NCI-H187 (cell line): ENCODE results near the gene STYX.

Source experiments
- DNase-seq, 2 experiments: peaks; one replicate each; lab custom pipeline; 2025; lab: John Stamatoyannopoulos, UW

The STYX gene

DNA sequence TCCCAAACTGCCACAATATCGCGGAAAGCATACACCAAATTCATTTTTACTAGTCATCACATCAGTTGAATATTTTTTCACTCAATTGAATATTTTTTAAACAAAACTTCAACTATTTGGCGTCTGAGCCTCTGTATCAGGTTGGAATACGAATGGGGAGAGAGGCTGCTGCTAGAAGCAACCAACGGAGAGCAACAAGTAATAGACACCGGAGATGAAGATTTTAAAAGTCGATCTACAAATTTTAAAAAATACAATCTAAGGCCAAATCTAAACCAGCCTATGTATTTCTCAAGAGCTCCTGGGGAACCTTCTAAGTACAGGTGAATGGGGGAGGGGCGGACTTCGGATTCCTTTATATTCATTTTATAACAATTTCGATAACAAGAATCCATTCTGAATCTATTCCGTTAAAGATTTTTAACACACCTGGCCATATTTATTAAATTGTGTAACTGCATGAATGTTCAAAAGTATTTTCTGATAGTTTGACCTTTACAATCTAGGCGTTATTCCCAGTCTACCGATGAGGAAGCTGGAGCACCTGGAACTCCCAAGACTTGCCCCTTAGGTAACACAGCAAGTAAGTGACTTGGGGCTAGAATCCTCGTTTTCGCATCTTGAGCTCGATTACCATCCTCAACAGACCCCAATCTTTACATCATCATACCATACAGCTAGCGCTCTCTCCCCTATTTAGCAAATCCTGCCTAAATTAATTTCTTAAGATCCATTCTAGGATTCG, 60.2 kb downstream of the STYX start:
- no peak for DNase-seq

DNA sequence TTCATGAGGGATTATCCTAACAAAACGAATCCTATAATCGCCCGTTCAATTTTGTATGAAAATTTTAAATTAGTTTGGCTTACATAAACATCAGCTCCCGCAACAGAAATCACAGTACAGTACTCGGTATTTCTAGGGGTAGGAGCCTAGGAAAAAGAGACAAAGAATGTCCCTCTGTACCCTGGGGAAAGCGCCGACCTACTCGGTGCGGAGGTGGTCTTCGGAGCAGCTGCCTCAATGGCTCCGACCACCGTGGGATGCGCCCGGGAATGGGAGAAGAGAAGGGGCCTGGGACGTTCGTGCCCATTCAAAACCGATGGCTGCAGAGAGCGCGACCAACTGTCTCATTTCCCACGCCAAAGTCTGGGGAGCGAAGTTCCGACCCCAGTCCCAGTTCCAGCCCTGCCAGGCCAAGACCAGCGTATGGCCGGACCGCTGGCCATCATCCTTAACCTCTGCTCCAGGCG, 60.8 kb downstream of the STYX start:
- no peak for DNase-seq

DNA sequence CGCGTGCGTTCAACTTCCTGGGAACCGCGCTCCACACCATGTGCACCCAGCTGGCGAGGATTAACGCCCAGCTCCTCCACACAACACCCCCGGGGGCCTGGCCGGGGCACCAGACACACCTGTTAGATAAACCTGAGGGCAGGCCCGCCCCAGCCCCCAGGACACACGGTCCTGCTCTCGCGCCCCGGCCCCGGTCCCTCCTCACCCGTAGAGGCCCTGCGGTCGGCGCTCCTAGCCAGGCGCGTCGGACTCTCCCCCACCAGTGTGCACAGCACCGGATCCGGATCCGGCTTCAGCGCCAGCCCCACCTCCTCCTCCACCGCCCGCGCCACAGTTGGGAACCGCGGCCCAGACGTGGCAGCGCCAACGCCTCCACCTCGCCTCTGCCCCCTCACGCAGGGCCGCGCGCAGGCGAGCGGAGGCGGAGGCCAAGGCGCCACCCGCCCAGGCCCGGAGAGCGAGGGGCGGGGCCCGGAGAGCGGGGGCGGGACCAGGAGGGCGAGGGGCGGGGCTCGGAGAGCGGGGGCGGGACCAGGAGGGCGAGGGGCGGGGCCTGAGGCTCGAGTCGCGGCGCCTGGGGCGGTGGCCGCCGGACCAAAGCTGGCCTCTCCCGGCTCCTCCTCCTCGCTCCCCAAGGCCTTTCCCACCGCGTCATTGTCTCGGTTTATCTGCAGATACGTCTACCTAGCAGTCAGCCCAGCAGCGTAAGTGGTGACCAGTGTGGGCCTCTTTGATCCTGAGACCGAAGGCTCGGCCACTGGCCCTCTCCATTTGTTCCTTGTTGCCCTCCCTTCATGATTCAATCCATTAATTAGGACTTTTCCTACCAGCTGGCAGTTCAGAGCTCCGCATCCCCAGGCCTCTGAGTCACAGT, 61.5 kb downstream of the STYX start, which contains the start of gene GNPNAT1:
Gene GNPNAT1, minus strand, starts transcription at position 385 of the 874 bp plus-strand sequence. CDS start 6,957 bp downstream, outside the sequence.
- DNase-seq: peak; percentile 87 to 92

DNA sequence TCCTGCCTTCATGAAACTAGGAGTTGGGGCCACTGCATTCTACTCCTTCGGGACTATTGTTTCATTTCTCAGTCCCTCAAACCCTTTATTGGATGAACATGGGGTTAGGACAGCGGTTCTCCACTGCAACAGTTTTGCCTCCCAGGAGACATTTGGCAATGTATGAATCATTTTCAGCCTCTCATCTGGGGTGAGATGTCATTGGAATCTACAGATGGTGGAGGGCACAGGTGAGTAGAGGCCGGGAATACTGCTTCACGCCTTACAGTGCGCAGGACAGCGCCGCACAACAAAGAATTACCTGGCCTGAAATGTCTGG, 62.1 kb downstream of the STYX start:
- no peak for DNase-seq

DNA sequence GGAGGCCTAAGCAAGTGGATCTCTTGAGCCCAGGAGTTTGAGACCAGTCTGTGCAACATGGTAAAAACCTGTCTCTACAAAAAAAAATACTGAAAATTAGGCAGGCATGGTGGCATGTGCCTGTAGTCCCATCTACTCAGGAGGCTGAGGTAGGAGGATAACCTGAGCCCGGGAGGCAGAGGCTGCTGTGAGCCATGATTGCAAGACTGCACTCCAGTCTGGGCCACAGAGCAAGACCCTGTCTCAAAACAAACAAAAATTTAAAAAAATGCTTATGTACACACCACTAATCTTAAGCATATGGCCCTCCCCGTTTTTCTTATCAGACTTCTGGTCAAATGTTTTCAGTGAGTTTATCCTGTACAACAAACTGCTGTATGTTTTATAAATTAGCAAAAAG, 63.1 kb downstream of the STYX start:
- DNase-seq: no peak

DNA sequence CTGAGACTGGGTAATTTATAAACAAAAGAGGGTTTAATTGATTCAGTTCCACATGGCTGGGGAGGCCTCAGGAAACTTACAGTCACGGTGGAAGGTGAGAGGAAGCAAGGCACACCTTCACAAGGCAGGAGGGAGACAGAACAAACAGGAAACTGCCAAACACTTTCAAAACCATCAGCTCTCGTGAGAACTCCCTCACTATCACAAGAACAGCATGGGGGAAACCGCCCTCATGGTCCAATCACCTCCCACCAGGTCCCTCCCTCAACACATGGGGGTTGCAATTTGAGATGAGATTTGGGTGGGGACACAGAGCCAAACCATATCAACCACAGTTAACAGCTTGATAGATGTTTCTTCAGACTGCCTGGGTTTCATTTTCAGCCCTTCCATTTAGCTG, 67.7 kb downstream of the STYX start:
- DNase-seq: no peak

DNA sequence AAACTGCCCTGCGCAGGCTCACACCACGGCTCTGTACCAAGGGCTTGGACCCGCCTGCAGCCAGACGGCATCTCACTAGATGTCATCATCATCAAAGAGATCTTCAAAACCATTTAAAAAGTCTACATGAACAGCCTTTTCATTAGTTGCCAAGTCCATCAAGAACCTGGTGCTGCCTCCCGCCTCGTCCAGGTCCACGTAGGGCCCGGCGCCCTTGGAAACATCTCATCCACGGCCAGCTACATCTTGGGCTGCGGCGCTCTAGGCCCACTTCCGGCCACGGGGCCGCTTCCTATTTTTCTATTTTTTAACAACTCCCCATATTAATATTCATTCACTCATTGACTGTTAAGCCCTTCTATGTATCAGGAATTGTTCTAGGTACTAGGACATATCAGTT, 68.9 kb downstream of the STYX start:
- DNase-seq: no peak

DNA sequence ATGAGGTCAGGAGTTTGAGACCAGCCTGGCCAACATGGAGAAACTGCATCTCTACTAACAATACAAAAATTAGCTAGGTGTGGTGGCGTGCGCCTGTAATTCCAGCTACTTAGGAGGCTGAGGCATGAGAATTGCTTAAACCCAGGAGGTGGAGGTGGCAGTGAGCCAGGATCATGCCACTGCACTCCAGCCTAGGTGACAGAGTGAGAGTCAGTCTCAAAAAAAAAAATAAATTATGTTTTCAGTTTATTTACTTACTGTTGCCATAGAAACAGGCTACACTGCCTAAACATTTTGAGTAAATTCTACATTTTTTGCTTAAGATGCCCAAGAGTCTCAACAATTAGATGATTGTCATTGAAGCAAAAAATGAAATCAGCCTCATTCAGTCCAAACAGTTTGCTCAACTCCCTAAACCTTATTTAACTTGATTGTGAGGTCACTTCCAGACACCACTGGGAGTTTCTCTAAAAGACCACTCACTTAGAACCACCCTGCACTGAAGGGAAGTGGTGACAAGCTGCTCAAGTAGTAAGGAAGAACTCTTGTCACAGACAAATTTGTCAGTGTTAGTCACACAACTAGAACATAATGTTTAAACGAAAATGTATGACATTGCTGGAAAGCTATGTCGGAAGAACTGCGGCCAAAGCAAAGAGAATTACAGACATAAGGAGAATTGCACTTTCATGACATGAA, 71.2 kb downstream of the STYX start:
- DNase-seq: no peak

DNA sequence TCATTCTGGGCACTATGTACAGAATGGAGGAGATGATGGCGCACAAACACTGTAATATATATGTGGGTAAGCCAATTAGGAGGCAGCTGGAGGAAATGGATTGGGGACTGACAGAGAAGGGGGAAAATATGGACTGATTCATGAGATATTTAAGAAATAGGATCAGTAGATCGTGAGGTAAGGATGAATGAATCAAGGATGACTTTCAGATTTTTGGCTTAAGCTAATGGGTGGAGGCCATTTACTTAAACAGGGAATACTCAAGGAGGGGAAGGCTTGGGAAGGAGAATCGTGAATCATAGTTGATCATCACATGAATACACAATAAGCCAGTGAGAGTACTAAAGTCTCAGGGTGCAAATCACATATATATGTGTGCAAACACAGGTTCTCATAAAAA, 72.6 kb downstream of the STYX start:
- no peak for DNase-seq

DNA sequence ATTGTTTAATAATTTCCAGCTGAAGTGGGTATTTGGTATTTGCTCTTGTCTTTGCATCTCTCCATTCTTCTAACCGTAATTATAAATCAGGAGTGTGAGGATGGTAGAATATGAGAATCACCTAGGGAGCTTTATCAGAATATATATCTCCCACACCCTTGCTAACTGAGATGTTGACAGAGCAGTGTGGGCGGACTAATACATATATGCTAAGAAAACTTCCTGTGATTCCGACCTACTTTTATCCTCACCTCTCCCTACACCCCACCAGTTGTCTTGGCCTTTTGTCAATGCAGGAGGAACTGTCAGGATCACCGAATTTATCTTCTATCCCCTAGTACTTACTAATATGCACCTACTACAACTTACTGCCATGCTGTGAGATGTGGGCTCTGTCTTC, 76.1 kb downstream of the STYX start:
- DNase-seq: no peak

DNA sequence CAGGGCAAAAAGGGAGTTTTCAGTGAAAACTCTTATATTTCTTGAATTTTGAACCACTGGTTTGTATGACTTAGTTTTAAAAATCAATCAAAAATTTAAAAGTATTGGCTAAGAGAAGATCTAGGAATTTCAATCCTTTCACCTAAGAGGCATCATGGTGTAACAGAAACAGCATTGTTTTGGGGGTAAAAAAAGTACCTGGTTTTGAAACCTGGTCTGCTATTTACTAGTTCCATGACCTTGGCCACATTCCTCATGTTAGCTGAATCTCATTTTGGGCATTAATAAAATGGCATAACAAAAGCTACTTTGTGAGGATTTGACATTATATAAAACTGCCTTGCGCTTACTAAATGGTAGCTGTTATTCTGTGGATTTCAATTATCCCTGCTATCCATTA, 78.1 kb downstream of the STYX start:
- no peak for DNase-seq

DNA sequence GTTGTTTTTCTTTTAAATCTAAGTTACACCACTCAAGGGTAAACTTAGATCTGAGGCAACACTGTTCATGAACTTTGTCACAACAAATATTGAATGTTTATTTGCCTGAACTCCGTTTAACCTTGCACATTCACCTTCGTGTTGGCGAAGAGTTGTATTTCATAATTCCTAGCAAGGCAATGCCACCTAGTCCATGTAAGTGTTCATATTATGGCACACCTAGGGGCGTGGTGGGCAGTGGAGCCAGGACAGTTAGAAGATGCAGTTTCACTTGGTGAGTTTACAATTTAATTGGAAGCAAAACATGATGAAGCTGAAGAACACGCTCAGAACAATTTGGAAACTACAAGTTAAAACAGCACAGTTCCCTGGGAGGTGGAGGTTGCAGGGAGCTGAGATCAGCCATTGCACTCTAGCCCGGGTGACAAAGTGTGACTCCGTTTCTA, 91.9 kb downstream of the STYX start:
- no peak for DNase-seq

DNA sequence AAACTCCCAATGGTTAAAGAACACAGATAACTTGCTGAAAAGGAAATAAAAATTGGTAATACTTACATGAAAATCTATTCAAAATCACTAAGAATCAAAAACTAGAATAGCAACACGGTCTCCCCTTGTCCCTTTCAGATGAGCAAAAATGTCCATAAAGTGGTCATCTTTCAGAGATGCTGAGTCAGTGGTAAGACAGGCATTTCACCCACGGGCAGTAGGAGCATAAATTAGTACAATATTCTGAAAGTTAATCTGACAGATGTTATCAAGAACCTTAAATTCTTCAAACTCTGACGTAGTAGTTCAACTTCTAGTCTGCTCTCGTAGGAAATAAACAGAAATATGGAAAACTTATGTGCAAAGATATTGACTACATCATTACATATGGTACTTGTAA, 94.5 kb downstream of the STYX start:
- no peak for DNase-seq
